ENCODE measurements around the gene DHRS7. TPM values are rescaled to one million over a fixed set of nuclear protein-coding genes. Genes with fewer than 3 reads are reported as not detected.
"Not testable (repeated sequence)": the region's sequence is repeated elsewhere in the genome, so short reads cannot be mapped to it uniquely, and the experiment has no call there.

DHRS7 gene
- total RNA-seq, 1 donor from 2014 or later = 42.9 TPM

DNA sequence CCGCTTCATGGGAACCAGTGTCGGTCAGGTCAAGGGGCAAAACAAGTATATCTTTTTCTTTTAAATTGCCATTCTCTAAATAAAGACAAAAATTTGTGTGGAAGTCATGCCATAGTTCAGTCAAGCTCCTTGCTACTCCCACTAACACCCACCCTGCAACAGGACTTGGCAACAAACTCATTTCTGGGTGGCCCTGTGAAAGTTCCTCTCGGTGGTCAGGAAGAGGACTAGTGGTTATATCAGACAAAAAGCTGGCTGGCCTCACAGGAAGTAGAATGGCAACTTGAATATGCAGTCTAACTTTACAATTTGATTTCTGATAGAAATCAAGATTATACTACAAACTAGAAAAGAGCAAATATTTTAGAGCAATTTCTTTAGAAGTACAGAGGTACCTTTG lies 11.2 kb downstream of the DHRS7 start:
- Mint-ChIP-seq H3K27ac (peak overlapping the region; percentile 3), H3K9me3 (no peaks in the 10 kb centered on the region), H3K4me3 (no peak overlapping the region), H3K27me3 (no peaks in the 10 kb centered on the region), H3K36me3 (ENCODE audit: low read depth) (peaks cover 40% of the 10 kb centered on the region), H3K4me1 (peaks cover 31% of the 10 kb centered on the region)
- no peak for DNase-seq
- intact Hi-C loops (cut with micrococcal nuclease) = no loop called here

DNA sequence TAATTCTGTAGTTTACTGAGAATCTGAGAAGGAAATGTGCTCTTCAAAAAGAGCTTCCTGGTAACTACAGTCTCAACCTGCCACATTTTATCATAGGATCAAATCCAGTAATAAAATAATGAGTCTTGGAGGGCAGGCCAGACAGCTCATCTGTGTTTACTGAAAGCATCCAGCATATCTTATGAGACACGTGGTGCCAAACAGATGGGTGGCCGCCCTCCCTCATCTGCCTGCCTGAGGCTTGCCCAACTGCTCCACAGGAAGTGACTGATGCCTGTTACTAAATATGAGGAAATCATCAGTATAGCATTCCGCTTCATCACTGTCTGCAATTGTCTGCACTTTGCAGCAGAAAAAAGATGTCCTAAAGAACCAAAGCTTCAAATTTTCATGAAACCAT lies 13.5 kb downstream of the DHRS7 start:
- Mint-ChIP-seq H3K36me3 (ENCODE audit: low read depth) (peaks cover 51% of the 10 kb centered on the region), H3K27ac (peak overlapping the region; percentile 90), H3K4me1 (peaks cover 30% of the 10 kb centered on the region), H3K27me3 (no peaks in the 10 kb centered on the region), H3K4me3 (peak overlapping the region; percentile 31), H3K9me3 (no peaks in the 10 kb centered on the region)
- DNase-seq = peak; percentile 88
- intact Hi-C loops (cut with micrococcal nuclease) = loop anchor here (1.0 kb wide), 2 partner anchors 13 to 60 kb away; partner anchors contain the start of gene PCNX4

DNA sequence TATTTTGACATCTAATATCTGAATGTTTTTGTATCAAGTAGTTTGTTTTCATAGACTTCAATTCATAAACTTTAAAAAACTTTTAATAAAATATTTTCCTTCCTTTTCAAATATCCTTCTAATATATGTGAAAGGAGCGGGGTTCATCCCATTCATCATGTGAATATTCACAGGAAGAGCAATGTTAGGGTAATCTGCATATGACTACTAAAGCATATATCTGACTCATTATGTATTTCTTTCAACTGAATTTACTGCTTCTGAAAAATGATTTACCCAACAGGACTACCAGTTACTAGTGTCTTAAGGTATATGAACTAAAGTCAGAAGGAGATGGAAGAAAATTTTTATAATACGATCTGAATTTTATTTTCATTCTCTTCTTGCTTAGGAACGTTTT lies 30.5 kb downstream of the DHRS7 start:
- peaks cover 4% of the 10 kb centered on the region for H3K4me1 Mint-ChIP-seq
- peaks cover 32% of the 10 kb centered on the region for H3K36me3 Mint-ChIP-seq (ENCODE audit: low read depth)
- no peak overlapping the region for H3K27ac Mint-ChIP-seq
- H3K9me3 Mint-ChIP-seq = peaks cover 7% of the 10 kb centered on the region
- no peak for DNase-seq
- H3K27me3 Mint-ChIP-seq = no peaks in the 10 kb centered on the region
- intact Hi-C loops (cut with micrococcal nuclease) = no loop called here
- no peak overlapping the region for H3K4me3 Mint-ChIP-seq

DNA sequence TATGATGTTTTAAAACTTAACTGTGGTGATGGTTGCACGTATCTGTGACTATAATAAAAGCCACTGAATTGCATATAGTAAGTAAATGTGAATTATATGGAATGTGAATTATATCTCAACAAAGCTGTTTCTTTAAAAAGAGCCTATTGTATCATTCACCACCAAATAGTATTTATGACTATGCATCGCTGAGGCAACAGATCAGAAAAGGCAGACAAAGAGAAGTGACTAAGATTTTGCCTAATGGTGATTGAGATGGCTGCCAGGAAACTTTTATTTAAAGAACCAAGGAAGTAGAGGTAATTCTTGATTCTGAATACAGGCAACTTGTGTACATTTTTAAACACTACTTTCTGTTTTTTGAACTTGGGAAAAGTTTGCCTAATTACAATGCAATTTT lies 31.7 kb downstream of the DHRS7 start:
- H3K36me3 Mint-ChIP-seq (ENCODE audit: low read depth) = peaks cover 36% of the 10 kb centered on the region
- peaks cover 9% of the 10 kb centered on the region for H3K9me3 Mint-ChIP-seq
- H3K27me3 Mint-ChIP-seq = no peaks in the 10 kb centered on the region
- intact Hi-C loops (cut with micrococcal nuclease) = no loop called here
- H3K4me1 Mint-ChIP-seq = peaks cover 4% of the 10 kb centered on the region
- no peak for DNase-seq
- H3K4me3 Mint-ChIP-seq = no peak overlapping the region
- no peak overlapping the region for H3K27ac Mint-ChIP-seq

DNA sequence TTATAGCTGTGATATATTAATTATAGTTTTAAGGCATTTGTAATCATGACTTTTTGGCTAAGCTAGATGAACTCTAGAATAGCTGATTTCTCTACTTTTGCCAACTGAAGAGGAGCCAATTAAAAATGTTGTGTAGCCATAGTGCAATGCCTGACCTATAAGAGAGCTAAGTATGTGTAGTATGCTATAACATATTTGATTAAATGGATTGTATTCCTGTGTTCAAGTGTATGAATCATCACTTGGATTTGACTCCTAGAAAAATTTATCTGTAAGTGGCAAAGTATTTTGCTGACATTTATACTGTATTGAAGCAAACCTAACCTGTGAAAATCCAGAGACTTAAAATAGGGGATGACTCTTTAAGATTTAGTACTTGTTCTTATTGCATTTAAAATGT lies 39.3 kb downstream of the DHRS7 start:
- Mint-ChIP-seq H3K27me3 (no peaks in the 10 kb centered on the region), H3K27ac (no peak overlapping the region), H3K9me3 (peaks cover 14% of the 10 kb centered on the region), H3K36me3 (ENCODE audit: low read depth) (peaks cover 66% of the 10 kb centered on the region), H3K4me1 (peaks cover 3% of the 10 kb centered on the region), H3K4me3 (no peak overlapping the region)
- intact Hi-C loops (cut with micrococcal nuclease) = no loop called here
- no peak for DNase-seq

DNA sequence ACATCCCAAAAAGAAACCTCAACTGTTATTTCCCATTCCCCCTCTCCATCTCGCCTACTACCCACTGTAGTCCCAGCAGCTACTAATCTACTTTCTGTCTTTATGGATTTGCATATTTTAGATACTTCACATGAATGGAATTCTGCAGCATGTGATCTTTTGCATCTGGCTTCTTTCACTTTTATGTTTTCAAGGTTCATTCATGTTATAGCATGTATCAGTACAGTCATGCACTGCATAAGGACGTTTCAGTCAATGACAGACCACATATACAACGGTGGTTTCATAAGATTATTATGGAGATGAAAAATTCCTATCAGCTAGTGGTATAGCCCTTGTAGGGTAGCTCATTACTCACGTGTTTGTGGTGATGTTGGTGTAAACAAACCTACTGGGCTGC lies 49.0 kb downstream of the DHRS7 start:
- Mint-ChIP-seq H3K4me1 (peaks cover 8% of the 10 kb centered on the region), H3K9me3 (no peaks in the 10 kb centered on the region), H3K36me3 (ENCODE audit: low read depth) (peaks cover 33% of the 10 kb centered on the region), H3K27me3 (no peaks in the 10 kb centered on the region), H3K27ac (no peak overlapping the region), H3K4me3 (no peak overlapping the region)
- DNase-seq = no peak
- intact Hi-C loops (cut with micrococcal nuclease) = no loop called here

DNA sequence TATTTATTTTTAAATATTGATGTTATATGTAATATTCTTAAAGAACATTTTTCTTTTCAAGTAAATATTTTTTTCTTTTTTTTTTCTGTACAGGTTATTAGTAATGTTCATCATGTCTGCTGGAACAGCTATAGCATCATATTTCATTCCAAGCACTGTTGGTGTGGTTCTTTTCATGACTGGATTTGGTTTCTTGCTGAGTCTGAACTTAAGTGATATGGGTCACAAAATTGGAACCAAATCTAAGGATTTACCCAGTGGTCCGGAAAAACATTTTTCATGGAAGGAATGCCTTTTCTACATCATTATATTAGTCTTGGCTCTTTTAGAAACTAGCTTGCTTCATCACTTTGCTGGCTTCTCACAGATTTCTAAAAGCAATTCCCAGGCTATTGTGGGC lies 50.3 kb downstream of the DHRS7 start:
- H3K4me3 Mint-ChIP-seq = no peak overlapping the region
- peaks cover 39% of the 10 kb centered on the region for H3K36me3 Mint-ChIP-seq (ENCODE audit: low read depth)
- H3K4me1 Mint-ChIP-seq = peaks cover 10% of the 10 kb centered on the region
- intact Hi-C loops (cut with micrococcal nuclease) = no loop called here
- no peaks in the 10 kb centered on the region for H3K27me3 Mint-ChIP-seq
- DNase-seq = no peak
- no peak overlapping the region for H3K27ac Mint-ChIP-seq
- no peaks in the 10 kb centered on the region for H3K9me3 Mint-ChIP-seq

DNA sequence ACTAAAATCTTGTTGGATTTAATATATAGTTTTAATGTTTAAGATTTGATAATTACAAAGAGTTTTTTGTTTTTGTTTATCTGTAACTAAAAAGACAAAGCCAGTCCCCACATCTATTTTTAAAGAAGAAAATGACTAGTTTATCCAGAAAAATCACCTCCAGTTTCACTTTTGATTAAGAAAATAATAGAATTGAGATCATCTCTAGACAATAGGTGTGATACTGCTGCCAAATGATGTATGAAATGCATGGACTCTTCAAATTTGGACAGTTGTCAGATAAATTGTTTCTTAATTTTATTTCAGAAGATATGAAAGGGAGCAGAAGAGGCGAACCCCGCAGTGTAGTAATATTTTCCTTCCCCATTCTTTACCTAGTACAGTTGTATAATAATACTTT lies 53.5 kb downstream of the DHRS7 start:
- Mint-ChIP-seq H3K4me3 (no peak overlapping the region), H3K27me3 (no peaks in the 10 kb centered on the region), H3K27ac (no peak overlapping the region), H3K36me3 (ENCODE audit: low read depth) (peaks cover 40% of the 10 kb centered on the region), H3K9me3 (no peaks in the 10 kb centered on the region), H3K4me1 (peaks cover 22% of the 10 kb centered on the region)
- intact Hi-C loops (cut with micrococcal nuclease) = loop anchor here (2.0 kb wide), 1 partner anchor 17 kb away; no protein-coding TSS in a partner anchor
- DNase-seq = no peak

DNA sequence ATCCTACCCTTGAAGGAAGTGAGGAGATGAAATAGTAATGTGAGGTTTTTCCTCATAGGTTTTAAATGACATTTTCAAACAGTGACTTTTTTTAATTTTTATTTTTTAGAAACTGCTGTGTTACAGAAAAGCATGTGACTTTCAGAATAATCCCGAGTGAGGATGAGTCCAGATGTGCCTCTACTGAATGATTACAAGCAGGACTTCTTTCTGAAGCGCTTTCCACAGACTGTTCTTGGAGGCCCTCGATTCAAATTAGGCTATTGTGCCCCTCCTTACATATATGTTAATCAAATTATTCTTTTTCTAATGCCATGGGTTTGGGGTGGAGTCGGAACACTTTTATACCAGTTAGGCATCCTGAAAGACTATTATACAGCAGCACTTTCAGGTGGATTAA lies 57.7 kb downstream of the DHRS7 start:
- H3K27ac Mint-ChIP-seq = no peak overlapping the region
- H3K36me3 Mint-ChIP-seq (ENCODE audit: low read depth) = peaks cover 41% of the 10 kb centered on the region
- no peaks in the 10 kb centered on the region for H3K9me3 Mint-ChIP-seq
- peaks cover 25% of the 10 kb centered on the region for H3K4me1 Mint-ChIP-seq
- H3K4me3 Mint-ChIP-seq = no peak overlapping the region
- DNase-seq = no peak
- H3K27me3 Mint-ChIP-seq = no peaks in the 10 kb centered on the region
- intact Hi-C loops (cut with micrococcal nuclease) = no loop called here

DNA sequence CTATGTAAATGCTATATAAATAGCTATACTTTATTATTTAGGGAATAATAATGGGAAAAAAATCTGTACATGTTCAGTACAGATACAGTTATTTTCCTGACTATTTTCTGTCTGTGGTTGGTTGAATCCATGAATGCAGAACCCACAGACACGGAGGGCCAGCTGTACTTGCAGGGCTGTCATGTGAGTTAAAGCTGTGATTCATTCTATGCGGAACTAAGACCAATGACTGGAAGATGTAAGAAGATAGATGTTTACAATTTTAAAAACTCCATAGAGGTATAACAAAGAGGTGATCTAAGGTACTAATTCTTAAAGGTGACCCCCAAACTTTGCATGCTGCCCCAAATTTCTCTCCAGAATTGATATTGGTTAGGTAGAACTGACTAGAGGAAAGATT lies 58.9 kb downstream of the DHRS7 start:
- intact Hi-C loops (cut with micrococcal nuclease) = no loop called here
- peaks cover 25% of the 10 kb centered on the region for H3K4me1 Mint-ChIP-seq

DNA sequence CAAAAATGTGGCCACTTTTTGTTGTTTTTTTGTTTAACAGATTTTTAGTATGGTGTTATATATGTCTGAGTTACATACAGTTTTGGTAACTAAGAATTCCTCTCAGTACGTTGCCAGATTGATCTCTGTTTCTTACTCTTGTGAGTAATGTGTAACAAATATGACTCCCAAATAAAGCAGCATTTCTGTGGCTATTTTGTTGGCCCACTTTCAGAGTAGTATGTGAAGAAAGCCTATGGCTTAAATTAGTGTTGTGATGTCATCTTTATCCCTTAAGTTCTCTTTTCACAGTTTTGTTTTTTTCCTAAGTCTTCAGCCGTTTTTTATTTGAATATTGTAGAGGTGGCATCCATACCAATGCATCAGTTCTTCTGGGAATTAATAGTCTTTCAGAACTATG lies 62.8 kb downstream of the DHRS7 start:
- H3K27ac Mint-ChIP-seq = no peak overlapping the region
- H3K36me3 Mint-ChIP-seq (ENCODE audit: low read depth) = peaks cover 43% of the 10 kb centered on the region
- no peak for DNase-seq
- H3K9me3 Mint-ChIP-seq = no peaks in the 10 kb centered on the region
- intact Hi-C loops (cut with micrococcal nuclease) = no loop called here
- H3K27me3 Mint-ChIP-seq = no peaks in the 10 kb centered on the region
- no peak overlapping the region for H3K4me3 Mint-ChIP-seq
- peaks cover 26% of the 10 kb centered on the region for H3K4me1 Mint-ChIP-seq

More for the DNA sequence above, 58.9 kb downstream of the DHRS7 start:
- H3K9me3 Mint-ChIP-seq = no peaks in the 10 kb centered on the region
- no peak for DNase-seq
- peaks cover 47% of the 10 kb centered on the region for H3K36me3 Mint-ChIP-seq (ENCODE audit: low read depth)
- no peak overlapping the region for H3K27ac Mint-ChIP-seq
- H3K27me3 Mint-ChIP-seq = no peaks in the 10 kb centered on the region
- H3K4me3 Mint-ChIP-seq = no peak overlapping the region

DNA sequence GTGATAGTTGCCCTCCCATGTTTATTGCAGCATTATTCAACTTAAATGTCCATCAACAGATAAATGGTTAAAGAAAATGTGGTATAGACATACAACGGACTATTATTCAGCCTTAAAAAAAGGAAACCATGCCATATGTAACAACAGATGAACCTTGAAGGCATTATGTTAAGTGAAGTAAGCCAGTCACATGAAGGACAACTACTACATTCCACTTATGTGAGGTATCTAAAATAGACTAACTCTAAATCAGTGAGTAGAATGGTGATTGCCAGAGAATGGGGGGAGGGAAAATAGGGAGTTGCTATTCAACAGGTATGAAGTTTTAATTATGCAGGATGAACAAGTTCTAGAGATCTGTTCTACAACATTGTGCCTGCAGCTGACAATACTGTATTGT lies 63.4 kb downstream of the DHRS7 start:
- Mint-ChIP-seq H3K9me3 (no peaks in the 10 kb centered on the region), H3K4me1 (peaks cover 26% of the 10 kb centered on the region), H3K36me3 (ENCODE audit: low read depth) (peaks cover 43% of the 10 kb centered on the region), H3K27me3 (no peaks in the 10 kb centered on the region), H3K27ac (no peak overlapping the region), H3K4me3 (no peak overlapping the region)
- no peak for DNase-seq
- intact Hi-C loops (cut with micrococcal nuclease) = no loop called here

DNA sequence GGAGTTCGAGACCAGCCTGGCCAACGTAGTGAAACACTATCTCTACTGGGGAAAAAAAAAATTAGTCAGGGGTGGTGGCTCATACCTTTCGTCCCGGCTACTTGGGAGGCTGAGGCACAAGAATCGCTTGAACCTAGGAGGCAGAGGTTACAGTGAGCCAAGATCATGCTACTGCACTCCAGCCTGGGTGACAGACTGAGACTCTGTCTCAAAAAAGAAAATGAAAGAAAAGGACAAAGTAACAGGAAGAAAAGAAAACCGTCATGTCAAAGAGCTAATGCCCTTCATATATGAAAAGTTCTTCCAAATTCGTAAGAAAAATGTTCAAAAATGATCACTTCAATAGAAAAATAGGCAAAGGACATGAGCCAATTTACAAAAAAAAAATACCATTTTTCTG lies 65.3 kb downstream of the DHRS7 start:
- Mint-ChIP-seq H3K36me3 (ENCODE audit: low read depth) (peaks cover 44% of the 10 kb centered on the region), H3K4me1 (peaks cover 32% of the 10 kb centered on the region), H3K4me3 (peak overlapping the region; percentile 30)
- intact Hi-C loops (cut with micrococcal nuclease) = loop anchor here (10.0 kb wide), 1 partner anchor 655 kb away; no protein-coding TSS in a partner anchor
- H3K27me3 Mint-ChIP-seq, H3K9me3 Mint-ChIP-seq, DNase-seq, H3K27ac Mint-ChIP-seq: not testable (repeated sequence)

DNA sequence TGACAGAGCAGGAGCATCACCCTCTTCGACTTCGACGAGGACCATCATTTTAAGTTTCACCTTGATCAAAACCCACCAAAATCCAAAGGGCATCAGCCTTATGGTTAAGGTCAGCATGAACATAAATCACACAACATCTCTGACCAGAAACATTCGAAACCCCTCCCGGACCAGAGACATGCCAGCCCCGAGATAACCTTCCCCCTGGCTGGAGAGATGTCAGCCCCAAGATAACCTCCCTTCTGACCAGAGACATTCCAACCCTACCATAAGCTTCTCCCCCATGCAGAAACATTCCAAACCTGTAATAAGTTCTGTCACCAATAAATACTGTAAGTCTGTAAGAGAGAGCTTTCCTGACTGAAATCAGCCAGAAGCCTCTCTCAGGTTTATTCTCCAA lies 67.2 kb downstream of the DHRS7 start:
- Mint-ChIP-seq H3K4me1 (peaks cover 46% of the 10 kb centered on the region), H3K27me3 (no peaks in the 10 kb centered on the region), H3K4me3 (no peak overlapping the region), H3K36me3 (ENCODE audit: low read depth) (peaks cover 42% of the 10 kb centered on the region), H3K27ac (no peak overlapping the region), H3K9me3 (peaks cover 4% of the 10 kb centered on the region)
- intact Hi-C loops (cut with micrococcal nuclease) = loop anchor here (10.0 kb wide), 1 partner anchor 657 kb away; no protein-coding TSS in a partner anchor
- no peak for DNase-seq

DNA sequence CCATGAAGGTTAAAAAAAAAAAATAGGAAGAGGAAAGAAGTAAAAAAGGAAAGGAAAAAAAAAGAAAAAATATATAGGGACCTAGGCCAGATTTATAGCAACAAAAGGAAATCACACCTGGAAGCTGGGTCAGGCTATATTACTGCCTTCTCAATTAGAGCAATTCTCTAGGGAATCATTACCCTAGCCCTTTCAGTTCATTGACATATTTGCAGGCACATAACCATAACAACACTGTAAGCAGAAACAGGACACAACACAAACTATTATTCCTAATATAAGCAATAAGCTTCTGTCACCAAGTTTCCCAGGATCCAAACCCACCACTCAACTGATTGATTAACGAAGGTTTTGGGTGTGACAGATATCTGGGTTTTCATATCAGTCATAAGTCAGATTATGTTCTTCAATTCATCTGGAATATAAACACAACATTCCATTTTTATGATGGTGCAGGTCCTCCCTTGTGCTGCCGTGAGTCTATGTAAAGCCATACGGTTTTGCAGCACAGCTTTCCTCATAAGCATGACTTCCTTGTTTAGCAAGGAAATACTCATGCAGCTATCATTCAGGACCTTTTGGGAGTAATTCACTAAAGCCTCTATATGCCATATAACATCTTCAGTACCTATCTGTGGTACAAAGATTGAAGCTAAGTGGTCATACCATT lies 69.3 kb downstream of the DHRS7 start:
- Mint-ChIP-seq H3K27ac (no peak overlapping the region), H3K9me3 (peaks cover 4% of the 10 kb centered on the region), H3K4me1 (peaks cover 43% of the 10 kb centered on the region), H3K4me3 (no peak overlapping the region), H3K27me3 (no peaks in the 10 kb centered on the region), H3K36me3 (ENCODE audit: low read depth) (peaks cover 33% of the 10 kb centered on the region)
- DNase-seq = no peak
- intact Hi-C loops (cut with micrococcal nuclease) = loop anchor here (2.0 to 10.0 kb wide), 2 partner anchors 15 to 659 kb away; no protein-coding TSS in a partner anchor

Measured in activated CD4-positive, alpha-beta T cell treated with anti-CD3 and anti-CD28 coated beads, Interleukin-2, amount 10 ng/mL, durations not matched to agents 24 days and 14 days (primary cell).